ENCODE measurements around the gene GPBAR1.

GRCh38 chr2:218266316-218266979 is 5.6 kb downstream of the GPBAR1 start:
- TF ChIP-seq CTCF (IDR thresholded peaks at IDR 0.05) (no peak), POLR2A (IDR thresholded peaks at IDR 0.05) (no peak)

Measured in heart left ventricle (tissue), 13 donors.